Neural progenitor cell (in vitro differentiated cells): ENCODE measurements around the gene GSDMA. TPM values are rescaled to one million over a fixed set of nuclear protein-coding genes. Genes with fewer than 3 reads are reported as not detected.

Source experiments
- DNase-seq: peaks from one replicate; pipeline ENCODE4 v3.0.0-alpha.2; 2016; ENCODE audit warnings: low spot score
- H2AFZ ChIP-seq: fragments of 200-600 bp; sonication (generic); replicated peaks from 2 replicates; pipeline ENCODE4 v1.6.1; 2016; ENCODE audit warnings: antibody characterized with exemption
- H3F3A ChIP-seq: fragments of 200-600 bp; sonication (generic); 2 replicates; pipeline ENCODE4 v1.6.1; 2016; ENCODE audit warnings: antibody characterized with exemption, low read depth
- H3K27ac ChIP-seq: fragments of 200-600 bp; sonication (generic); 2 replicates; pipeline ENCODE4 v1.5.1; 2016; ENCODE audit warnings: mild to moderate bottlenecking
- H3K27me3 ChIP-seq: fragments of 200-600 bp; sonication (generic); 2 replicates; pipeline ENCODE4 v1.6.1; 2016; ENCODE audit warnings: mild to moderate bottlenecking, moderate library complexity
- H3K36me3 ChIP-seq: fragments of 200-600 bp; sonication (generic); 2 replicates; pipeline ENCODE4 v1.5.1; 2016
- H3K4me1 ChIP-seq: fragments of 200-600 bp; sonication (generic); 2 replicates; pipeline ENCODE4 v1.6.1; 2016; ENCODE audit warnings: mixed run types
- H3K4me2 ChIP-seq: fragments of 200-600 bp; sonication (generic); 2 replicates; pipeline ENCODE4 v1.6.1; 2016
- H3K4me3 ChIP-seq: fragments of 200-600 bp; sonication (generic); 2 replicates; pipeline ENCODE4 v1.5.1; 2016
- H3K79me2 ChIP-seq: fragments of 200-600 bp; sonication (generic); 2 replicates; pipeline ENCODE4 v1.6.1; 2016; ENCODE audit warnings: low read depth
- H3K9ac ChIP-seq: fragments of 200-600 bp; sonication (generic); 2 replicates; pipeline ENCODE4 v1.6.1; 2016
- H3K9me3 ChIP-seq: fragments of 200-600 bp; sonication (generic); 2 replicates; pipeline ENCODE4 v1.5.1; 2016; ENCODE audit warnings: low read depth
- H4K20me1 ChIP-seq: fragments of 200-600 bp; sonication (generic); 2 replicates; pipeline ENCODE4 v1.6.1; 2016; ENCODE audit warnings: low read depth
- H3K27ac Mint-ChIP-seq: 3 replicates; pipeline ENCODE4 v1.8.0; 2021; ENCODE audit warnings: mixed read lengths
- H3K27me3 Mint-ChIP-seq: 2 replicates; pipeline ENCODE4 v1.8.0; 2022; ENCODE audit warnings: low read depth, mild to moderate bottlenecking, inconsistent platforms, moderate library complexity, mixed read lengths; ENCODE audit not compliant: insufficient read depth
- H3K36me3 Mint-ChIP-seq: 3 replicates; pipeline ENCODE4 v1.8.0; 2021; ENCODE audit warnings: mixed read lengths
- H3K4me1 Mint-ChIP-seq: 3 replicates; pipeline ENCODE4 v1.8.0; 2021; ENCODE audit warnings: mixed read lengths
- H3K4me3 Mint-ChIP-seq: 3 replicates; pipeline ENCODE4 v1.8.0; 2021; ENCODE audit warnings: mild to moderate bottlenecking, moderate library complexity, mixed read lengths
- H3K9me3 Mint-ChIP-seq: 3 replicates; pipeline ENCODE4 v1.8.0; 2020; ENCODE audit warnings: mixed read lengths
- EZH2 ChIP-seq: fragments of 200-600 bp; sonication (generic); IDR thresholded peaks from 2 replicates; pipeline ENCODE4 v1.6.1; 2017; ENCODE audit warnings: antibody characterized with exemption, mild to moderate bottlenecking, moderate library complexity
- EZH2phosphoT487 ChIP-seq: fragments of 200-600 bp; sonication (generic); IDR thresholded peaks from 2 replicates; pipeline ENCODE4 v1.6.1; 2017; ENCODE audit warnings: antibody characterized with exemption
- total RNA-seq: library from RNA; depleted of rRNA; stranded (reverse); fragments of >200 nt; gene quantifications from 2 replicates; pipeline ENCODE4 v1.2.3, GENCODE V29; 2015; ENCODE audit warnings: low replicate concordance
- TF ChIP-seq, protein P1 (sequence below): fragments of 200-600 bp; sonication (generic); IDR thresholded peaks from 2 replicates; pipeline ENCODE4 v1.5.1; 2017; ENCODE audit warnings: antibody characterized with exemption, mild to moderate bottlenecking

The GSDMA gene
- total RNA-seq, 1 donor from 2014 or later, result not detected

DNA sequence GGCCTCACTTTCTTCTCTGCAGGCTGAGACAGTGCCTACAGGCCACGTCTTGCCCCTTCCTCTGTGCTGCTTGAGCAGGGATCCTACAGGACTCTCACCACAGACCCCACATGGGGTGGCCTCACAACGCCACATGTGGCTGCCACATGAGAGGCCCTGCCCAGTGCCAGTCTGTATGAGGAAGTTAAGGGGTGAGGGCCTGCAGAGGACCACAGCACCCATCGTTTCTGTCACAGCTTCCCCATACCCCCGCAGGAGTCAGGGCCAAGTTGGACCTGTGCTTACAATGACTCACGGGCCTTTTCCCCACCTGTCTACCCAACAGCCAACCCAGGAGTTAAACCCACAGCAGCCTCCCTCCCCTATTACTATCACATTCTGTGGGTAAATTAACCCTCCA is 41.5 kb upstream of the GSDMA start:
- no peak for DNase-seq
- Mint-ChIP-seq H3K36me3 (peaks cover 17% of the 10 kb centered on the region), H3K27ac (no peak overlapping the region), H3K4me3 (no peak overlapping the region), H3K9me3 (no peaks in the 10 kb centered on the region), H3K4me1 (peaks cover 17% of the 10 kb centered on the region), H3K27me3 (no peaks in the 10 kb centered on the region)
- Histone ChIP-seq H3K9ac (no peak overlapping the region), H3K4me2 (no peak overlapping the region), H3K79me2 (peaks cover 17% of the 10 kb centered on the region), H3K4me1 (peaks cover 19% of the 10 kb centered on the region), H3F3A (no peaks in the 10 kb centered on the region), H3K27ac (no peak overlapping the region), H3K27me3 (no peaks in the 10 kb centered on the region), H3K36me3 (no peaks in the 10 kb centered on the region), H4K20me1 (peaks cover 24% of the 10 kb centered on the region), H3K4me3 (no peak overlapping the region), H2AFZ (no peak overlapping the region), H3K9me3 (no peaks in the 10 kb centered on the region)
- TF ChIP-seq, protein P1, sequence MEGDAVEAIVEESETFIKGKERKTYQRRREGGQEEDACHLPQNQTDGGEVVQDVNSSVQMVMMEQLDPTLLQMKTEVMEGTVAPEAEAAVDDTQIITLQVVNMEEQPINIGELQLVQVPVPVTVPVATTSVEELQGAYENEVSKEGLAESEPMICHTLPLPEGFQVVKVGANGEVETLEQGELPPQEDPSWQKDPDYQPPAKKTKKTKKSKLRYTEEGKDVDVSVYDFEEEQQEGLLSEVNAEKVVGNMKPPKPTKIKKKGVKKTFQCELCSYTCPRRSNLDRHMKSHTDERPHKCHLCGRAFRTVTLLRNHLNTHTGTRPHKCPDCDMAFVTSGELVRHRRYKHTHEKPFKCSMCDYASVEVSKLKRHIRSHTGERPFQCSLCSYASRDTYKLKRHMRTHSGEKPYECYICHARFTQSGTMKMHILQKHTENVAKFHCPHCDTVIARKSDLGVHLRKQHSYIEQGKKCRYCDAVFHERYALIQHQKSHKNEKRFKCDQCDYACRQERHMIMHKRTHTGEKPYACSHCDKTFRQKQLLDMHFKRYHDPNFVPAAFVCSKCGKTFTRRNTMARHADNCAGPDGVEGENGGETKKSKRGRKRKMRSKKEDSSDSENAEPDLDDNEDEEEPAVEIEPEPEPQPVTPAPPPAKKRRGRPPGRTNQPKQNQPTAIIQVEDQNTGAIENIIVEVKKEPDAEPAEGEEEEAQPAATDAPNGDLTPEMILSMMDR, result no peak
- TF ChIP-seq EZH2 (no peak), EZH2phosphoT487 (no peak)

GRCh38 chr17:39922006-39922405 is 40.8 kb upstream of the GSDMA start:
- no peak overlapping the region for H2AFZ ChIP-seq
- no peak overlapping the region for H3K4me3 ChIP-seq
- Mint-ChIP-seq H3K9me3 (no peaks in the 10 kb centered on the region), H3K4me3 (no peak overlapping the region), H3K36me3 (peaks cover 14% of the 10 kb centered on the region), H3K27me3 (peaks cover 3% of the 10 kb centered on the region), H3K4me1 (peaks cover 18% of the 10 kb centered on the region), H3K27ac (no peak overlapping the region)
- no peak overlapping the region for H3K27ac ChIP-seq
- no peak for TF ChIP-seq EZH2
- TF ChIP-seq, protein P1, result no peak
- TF ChIP-seq EZH2phosphoT487, result no peak
- no peaks in the 10 kb centered on the region for H3F3A ChIP-seq
- DNase-seq, result no peak
- H3K4me1 ChIP-seq, result peaks cover 23% of the 10 kb centered on the region
- no peaks in the 10 kb centered on the region for H3K36me3 ChIP-seq
- H3K9ac ChIP-seq, result no peak overlapping the region
- no peak overlapping the region for H3K4me2 ChIP-seq
- peaks cover 29% of the 10 kb centered on the region for H4K20me1 ChIP-seq
- H3K27me3 ChIP-seq, result no peaks in the 10 kb centered on the region
- H3K9me3 ChIP-seq, result no peaks in the 10 kb centered on the region
- peaks cover 24% of the 10 kb centered on the region for H3K79me2 ChIP-seq

GRCh38 chr17:39923230-39923629 is 39.6 kb upstream of the GSDMA start:
- no peaks in the 10 kb centered on the region for H3K36me3 ChIP-seq
- H3K9ac ChIP-seq, result no peak overlapping the region
- TF ChIP-seq, protein P1, result no peak
- TF ChIP-seq EZH2phosphoT487 (no peak), EZH2 (no peak)

More at GRCh38 chr17:39923230-39923629, 39.6 kb upstream of the GSDMA start:
- Mint-ChIP-seq H3K4me1 (peaks cover 26% of the 10 kb centered on the region), H3K27ac (no peak overlapping the region), H3K4me3 (no peak overlapping the region), H3K9me3 (no peaks in the 10 kb centered on the region), H3K27me3 (peaks cover 3% of the 10 kb centered on the region), H3K36me3 (peaks cover 11% of the 10 kb centered on the region)
- H4K20me1 ChIP-seq, result peaks cover 29% of the 10 kb centered on the region
- no peak overlapping the region for H2AFZ ChIP-seq
- H3K27ac ChIP-seq, result no peak overlapping the region
- DNase-seq, result no peak
- no peak overlapping the region for H3K4me2 ChIP-seq
- H3K4me1 ChIP-seq, result peaks cover 25% of the 10 kb centered on the region
- H3K27me3 ChIP-seq, result no peaks in the 10 kb centered on the region
- H3F3A ChIP-seq, result peaks cover 6% of the 10 kb centered on the region
- peaks cover 26% of the 10 kb centered on the region for H3K79me2 ChIP-seq
- no peaks in the 10 kb centered on the region for H3K9me3 ChIP-seq
- H3K4me3 ChIP-seq, result no peak overlapping the region
